GM19468 (cell line): ENCODE measurements around the gene ALG2.

Experiments used
- ATAC-seq: cut with Tn5 transposase; IDR thresholded peaks from one replicate; pipeline ENCODE4 v1.9.1; 2021; ENCODE audit warnings: mild to moderate bottlenecking, moderate library complexity, moderate number of reproducible peaks; ENCODE audit not compliant: unreplicated experiment; ENCODE audit errors: extremely low read depth

The ALG2 gene, protein sequence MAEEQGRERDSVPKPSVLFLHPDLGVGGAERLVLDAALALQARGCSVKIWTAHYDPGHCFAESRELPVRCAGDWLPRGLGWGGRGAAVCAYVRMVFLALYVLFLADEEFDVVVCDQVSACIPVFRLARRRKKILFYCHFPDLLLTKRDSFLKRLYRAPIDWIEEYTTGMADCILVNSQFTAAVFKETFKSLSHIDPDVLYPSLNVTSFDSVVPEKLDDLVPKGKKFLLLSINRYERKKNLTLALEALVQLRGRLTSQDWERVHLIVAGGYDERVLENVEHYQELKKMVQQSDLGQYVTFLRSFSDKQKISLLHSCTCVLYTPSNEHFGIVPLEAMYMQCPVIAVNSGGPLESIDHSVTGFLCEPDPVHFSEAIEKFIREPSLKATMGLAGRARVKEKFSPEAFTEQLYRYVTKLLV

GRCh38 chr9:99221621-99222415, at the start of gene ALG2, which contains the start of gene SEC61B:
ALG2 (minus strand) TSS chr9:99221942; CDS start chr9:99221894, 48 bp downstream.
SEC61B (plus strand) TSS chr9:99222282; CDS start chr9:99222364, 82 bp downstream.
- peak; percentile 86 for ATAC-seq

GRCh38 chr9:99270491-99270890, 48.7 kb upstream of the ALG2 start:
- ATAC-seq: no peak

- ATAC-seq: no peak
Measured at GRCh38 chr9:99269416-99269815, 47.7 kb upstream of the ALG2 start.

DNA sequence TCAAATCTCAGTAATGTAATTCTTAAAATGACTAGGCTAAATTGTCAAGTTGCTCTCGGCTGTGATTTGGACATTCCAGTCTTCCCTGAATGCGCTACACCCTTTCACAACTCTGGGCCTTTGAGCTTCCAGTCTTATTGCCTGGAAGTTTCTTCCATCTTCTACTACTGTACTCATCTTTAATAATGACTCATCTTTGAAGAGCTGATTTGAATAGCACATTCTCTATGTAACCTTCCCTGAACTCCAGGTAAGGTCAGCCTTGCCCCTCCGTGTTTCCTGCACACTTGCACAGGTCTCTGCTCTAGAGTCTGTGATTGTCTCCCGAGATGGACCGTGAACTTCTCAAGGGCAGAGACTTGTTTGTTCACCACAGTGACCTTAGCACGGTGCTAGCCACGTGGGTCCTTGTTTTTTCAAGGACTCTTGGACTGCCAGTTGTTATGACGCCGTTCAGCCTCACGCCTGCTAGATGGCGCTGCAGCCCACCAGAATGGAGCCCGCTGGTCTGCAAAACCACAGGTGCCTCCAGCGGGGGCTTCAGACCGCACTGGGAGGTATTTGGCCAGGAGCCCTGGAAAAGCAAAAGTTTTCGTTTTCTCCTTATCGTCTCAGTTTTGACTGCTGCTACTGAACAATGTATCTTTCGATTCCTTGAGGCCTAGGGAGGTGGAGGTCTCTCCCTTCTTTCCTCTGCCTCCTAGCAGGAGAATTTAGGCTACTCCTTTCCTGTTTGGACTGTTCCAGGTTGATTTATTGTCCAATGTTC, 44.7 kb upstream of the ALG2 start:
- ATAC-seq: peak; percentile 59

DNA sequence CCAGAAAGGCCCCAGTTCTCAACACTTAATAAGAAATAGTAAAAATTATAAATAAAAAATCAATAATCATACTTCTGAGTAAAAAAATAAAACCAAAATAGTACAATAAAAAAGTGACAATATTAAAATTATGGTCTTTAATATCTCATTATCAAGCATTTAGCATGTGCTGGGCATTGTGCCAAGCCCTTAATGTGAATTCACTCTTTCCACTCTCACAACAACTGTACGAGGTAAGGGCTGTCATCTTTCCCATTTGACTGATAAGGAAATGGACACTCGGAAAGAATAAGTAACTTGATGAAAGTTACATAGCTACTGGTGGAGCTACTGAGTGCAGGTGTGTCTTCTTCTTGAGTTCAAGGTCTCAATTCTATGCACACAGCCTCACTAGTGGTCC, 43.9 kb upstream of the ALG2 start:
- no peak for ATAC-seq

DNA sequence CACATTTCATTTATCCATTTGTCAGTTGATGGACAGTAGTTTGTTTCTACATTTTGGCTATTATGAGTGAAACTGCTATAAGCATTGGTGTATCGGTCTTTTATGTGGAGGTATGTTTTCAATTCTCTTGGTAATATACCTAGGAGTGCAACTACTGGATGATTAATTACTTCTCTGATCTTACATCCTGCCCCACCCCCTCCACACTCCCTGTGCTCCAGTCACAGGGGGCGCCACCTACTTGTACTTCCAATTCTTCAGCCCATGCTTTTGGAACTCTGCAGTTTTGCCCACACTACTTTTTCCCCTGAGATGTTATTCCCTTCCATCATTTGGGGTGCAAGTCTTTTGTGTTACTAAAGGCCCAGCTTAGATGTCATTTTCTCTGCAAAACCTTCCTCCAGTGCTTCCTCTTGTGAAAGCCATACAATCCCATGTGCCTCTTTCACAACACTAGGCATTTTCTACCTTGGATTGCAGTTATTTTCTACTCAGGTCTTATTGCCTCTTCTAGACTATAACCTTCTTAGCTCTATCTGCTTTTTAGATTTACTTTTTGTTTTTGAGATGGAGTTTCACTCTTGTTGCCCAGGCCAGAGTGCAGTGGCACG, 42.4 kb upstream of the ALG2 start:
- no peak for ATAC-seq

DNA sequence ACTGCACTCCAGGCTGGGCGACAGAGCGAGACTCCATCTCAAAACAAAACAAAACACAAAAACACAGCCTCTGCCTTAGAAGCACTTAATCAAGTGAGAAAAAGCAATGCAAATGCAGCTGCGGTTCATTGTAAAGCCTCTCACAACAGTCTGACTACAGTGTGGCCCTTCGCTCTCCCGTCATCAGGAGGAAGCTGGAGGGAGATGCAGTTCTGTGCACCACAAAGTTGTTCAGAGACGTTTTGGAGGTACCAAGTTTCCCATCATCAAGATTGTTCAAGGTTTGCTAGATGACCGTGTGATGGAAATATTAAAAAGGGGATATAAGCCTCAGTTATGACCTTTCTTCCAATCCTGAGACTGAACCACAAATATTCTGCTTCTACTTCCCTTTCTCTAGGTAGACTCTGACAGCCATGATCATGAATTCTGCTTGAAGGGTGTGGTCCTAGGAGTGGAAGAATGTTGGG, 41.2 kb upstream of the ALG2 start:
- ATAC-seq: no peak

DNA sequence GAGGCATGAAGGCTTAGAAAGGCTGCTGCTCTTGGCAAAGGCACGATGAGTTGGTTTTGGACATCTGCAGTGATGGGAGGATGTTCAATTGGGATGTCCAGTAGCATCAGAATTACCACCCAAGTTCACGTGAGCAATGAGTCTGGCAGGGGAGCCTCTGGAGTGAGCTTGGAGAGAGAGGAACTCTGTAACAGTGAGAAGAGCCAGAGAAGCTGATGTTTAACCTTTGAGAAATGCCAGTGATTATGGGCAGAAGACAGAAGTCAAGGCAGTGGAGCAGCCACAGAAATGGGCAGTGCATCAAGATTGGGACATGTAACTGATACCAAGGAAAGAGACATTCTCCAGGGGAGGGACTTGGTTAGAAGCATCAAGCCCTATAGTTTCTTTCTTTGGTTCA, 40.2 kb upstream of the ALG2 start:
- ATAC-seq: no peak

DNA sequence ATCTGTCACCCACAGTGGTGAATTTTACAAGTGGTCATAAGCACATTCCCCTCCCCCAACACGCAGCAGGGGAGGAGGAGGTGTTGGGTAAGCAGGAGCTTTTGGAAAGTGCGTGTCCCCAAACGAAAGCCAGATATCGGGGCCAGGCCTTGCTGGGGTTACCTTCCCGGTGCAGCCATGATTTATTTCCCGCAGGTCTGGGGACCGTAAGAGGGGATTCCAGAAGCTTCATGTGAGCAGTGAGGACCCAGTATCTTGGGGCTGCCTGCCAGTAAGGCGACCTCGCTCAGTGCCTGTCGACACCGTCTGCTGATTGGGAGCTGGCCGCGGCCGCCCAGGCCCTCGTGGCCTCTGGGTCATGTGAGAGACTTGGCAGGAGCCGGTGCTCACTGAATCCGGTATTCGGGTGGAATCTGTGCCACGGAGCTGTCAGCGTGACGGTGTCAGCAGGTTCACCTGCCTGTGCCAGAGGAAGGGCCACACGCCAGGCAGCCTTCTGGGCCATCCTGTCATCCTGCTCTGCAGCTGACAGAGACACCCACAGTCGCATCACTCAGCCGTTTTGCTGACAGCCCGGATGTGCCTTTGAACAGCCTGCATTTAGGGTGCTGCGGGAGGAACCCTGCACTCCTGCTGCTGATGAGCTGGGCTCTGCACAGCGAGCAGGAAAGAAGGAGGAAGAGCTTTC, 37.6 kb upstream of the ALG2 start:
- ATAC-seq: no peak

GRCh38 chr9:99257723-99258389, 36.1 kb upstream of the ALG2 start:
- ATAC-seq: no peak

- ATAC-seq: no peak
Measured at GRCh38 chr9:99255651-99256050, 33.9 kb upstream of the ALG2 start.

DNA sequence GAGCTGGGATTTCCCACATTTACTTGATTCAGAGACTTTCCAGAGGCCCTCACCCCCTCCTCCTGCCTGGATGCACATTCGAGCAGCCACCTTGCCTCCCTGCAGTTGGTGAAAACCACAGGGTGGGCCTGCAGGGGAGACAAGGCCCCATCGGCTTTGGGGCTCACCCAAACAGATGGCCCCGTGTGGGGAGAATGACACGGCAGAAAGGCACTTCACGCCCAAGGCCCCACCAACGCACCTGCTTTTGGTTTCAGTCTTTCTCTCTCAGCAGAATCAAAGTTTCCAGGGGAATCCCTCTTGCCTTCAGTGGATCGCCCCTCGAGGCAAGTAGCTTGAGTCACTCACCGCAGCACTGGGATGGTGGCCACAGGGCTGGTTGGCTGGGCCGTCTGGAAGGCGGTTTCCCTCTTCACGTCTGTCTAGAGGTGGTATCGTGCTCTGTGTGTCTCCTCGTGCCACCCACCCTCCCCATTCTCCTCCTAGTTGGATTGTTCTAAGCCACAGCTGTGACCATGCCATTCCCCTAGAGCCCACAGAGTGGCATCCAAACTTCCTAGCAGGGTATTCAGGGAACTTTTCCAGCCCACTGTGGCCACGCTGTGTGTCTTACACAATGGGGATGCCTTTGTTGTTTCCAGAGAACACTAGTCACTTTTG, 32.2 kb upstream of the ALG2 start:
- peak; percentile 74 for ATAC-seq

DNA sequence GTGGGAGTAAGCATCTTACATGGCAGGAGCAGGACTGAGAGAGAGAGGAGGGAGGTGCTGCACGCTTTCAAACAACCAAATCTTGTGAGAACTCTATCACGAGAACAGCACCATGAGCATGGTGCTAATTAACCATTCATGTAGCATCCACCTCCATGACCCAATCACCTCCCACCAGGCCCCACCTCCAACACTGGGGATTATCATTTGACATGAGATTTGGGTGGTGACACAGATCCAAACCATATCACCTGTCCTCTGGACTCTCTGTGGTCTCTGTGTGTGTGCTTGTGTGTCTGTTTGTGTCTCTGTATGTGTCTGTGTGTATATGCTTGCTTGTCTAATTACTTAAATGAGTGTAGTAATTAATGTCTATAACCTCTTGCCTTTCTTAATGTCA, 31.4 kb upstream of the ALG2 start:
- no peak for ATAC-seq

DNA sequence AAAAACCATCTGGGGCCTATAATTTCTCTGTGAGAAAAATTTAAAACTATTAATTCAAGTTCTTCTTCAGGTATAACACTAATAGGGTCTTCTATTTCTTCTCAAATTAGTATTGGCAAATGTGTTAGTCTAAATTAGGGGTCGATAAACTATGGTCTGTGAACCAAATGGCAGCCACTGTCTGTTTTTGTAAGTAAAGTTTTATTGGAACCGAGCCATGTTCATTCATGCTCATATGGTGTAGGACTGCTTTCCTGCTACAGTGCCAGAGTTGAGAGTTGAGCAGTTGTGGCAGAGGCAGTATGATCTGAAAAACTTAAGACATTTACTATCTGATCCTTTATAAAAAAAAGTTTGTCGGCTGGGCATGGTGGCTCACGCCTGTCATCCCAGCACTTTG, 29.4 kb upstream of the ALG2 start:
- no peak for ATAC-seq

DNA sequence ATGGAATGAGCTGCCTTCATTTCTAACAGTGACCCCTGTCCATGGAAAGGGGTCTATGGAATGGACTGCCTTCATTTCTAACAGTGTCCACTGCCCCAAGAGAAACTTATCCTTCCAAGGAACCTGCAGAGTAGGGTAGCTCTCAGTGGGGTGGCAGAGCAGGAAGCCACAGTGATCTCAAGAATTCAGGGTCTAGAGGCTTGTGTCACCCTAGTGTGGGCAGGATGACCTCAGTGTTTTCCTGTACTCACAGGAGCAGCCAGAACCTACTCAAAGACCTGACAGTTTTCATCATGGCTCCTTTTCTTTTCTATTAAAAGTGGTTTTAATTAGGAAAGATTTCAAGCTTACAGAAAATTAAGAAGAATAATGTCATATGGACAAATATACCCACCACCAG, 27.9 kb upstream of the ALG2 start:
- no peak for ATAC-seq

GRCh38 chr9:99244344-99245260, 22.9 kb upstream of the ALG2 start:
- ATAC-seq: peak; percentile 86

DNA sequence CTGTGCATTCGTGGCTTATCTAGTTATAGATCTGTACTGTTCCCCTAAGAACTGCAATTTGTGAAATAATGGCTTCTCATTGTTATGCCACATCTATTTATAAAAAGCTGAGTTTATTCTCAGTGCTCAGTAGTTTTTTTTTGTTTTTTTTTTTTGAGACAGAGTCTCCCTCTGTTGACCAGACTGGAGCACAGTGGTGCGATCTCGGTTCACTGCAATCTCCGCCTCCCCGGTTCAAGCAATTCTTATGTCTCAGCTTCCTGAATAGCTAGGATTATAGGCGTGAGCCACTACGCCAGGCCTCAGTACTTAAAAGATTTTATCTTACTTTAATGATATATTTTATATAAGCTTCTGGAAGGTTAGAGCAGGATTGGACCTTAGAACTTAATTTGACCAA, 19.4 kb upstream of the ALG2 start:
- ATAC-seq: no peak
